ENCODE measurements around the gene NBL1.
A peak's percentile ranks its signal among the peaks of the same experiment; 100 is the strongest.

The NBL1 gene

GRCh38 chr1:19644681-19645410 lies 735 bp downstream of the NBL1 start:
- Mint-ChIP-seq H3K4me3 (peak overlapping the region; percentile 87 to 99), H3K36me3 (ENCODE audit: insufficient read depth) (peaks cover 18% of the 10 kb centered on the region), H3K27ac (peak overlapping the region; percentile 82 to 96), H3K9me3 (no peaks in the 10 kb centered on the region), H3K27me3 (peaks cover 23 to 58% of the 10 kb centered on the region in 2 donors), H3K4me1 (ENCODE audit: low read depth in 2 of 2) (peaks cover 11 to 14% of the 10 kb centered on the region in 2 donors)
- DNase-seq (peak; percentile 37 to 52 (median 38)), ATAC-seq (replicated peaks) (peak; percentile 36)

- DNase-seq, result no peak
- Mint-ChIP-seq H3K4me3 (peak overlapping the region; percentile 87 to 99), H3K4me1 (ENCODE audit: low read depth in 2 of 2) (peaks cover 11 to 14% of the 10 kb centered on the region in 2 donors), H3K36me3 (ENCODE audit: insufficient read depth) (peaks cover 23% of the 10 kb centered on the region), H3K9me3 (no peaks in the 10 kb centered on the region), H3K27ac (no peak overlapping the region), H3K27me3 (peaks cover 23 to 51% of the 10 kb centered on the region in 2 donors)
- ATAC-seq (replicated peaks), result no peak
These were observed 1.5 kb downstream of the NBL1 start for GRCh38 chr1:19645411-19646251.

GRCh38 chr1:19646377-19647319 lies 2.5 kb downstream of the NBL1 start:
- ATAC-seq (replicated peaks) (no peak), DNase-seq (no peak)
- Mint-ChIP-seq H3K27me3 (peaks cover 17 to 41% of the 10 kb centered on the region in 2 donors), H3K4me1 (ENCODE audit: low read depth in 2 of 2) (peaks cover 11 to 14% of the 10 kb centered on the region in 2 donors), H3K4me3 (peak overlapping the region; percentile 26 to 87), H3K9me3 (no peaks in the 10 kb centered on the region), H3K36me3 (ENCODE audit: insufficient read depth) (peaks cover 27% of the 10 kb centered on the region), H3K27ac (peak overlapping the region; percentile 49 to 73)

GRCh38 chr1:19647643-19648042 lies 3.5 kb downstream of the NBL1 start:
- Mint-ChIP-seq H3K9me3 (no peaks in the 10 kb centered on the region), H3K4me1 (ENCODE audit: low read depth in 2 of 2) (peaks cover 11 to 14% of the 10 kb centered on the region in 2 donors), H3K36me3 (ENCODE audit: insufficient read depth) (peaks cover 27% of the 10 kb centered on the region), H3K4me3 (peak overlapping the region in 1 of 2 donors; percentile 26), H3K27me3 (peaks cover 10 to 31% of the 10 kb centered on the region in 2 donors), H3K27ac (peak overlapping the region in 1 of 2 donors; percentile 49)
- ATAC-seq (replicated peaks), result no peak
- no peak for DNase-seq

GRCh38 chr1:19648239-19648638 lies 4.1 kb downstream of the NBL1 start:
- H3K27ac Mint-ChIP-seq, result peak overlapping the region in 1 of 2 donors; percentile 49
- no peaks in the 10 kb centered on the region for H3K9me3 Mint-ChIP-seq
- ATAC-seq (replicated peaks) (no peak), DNase-seq (no peak)
- H3K36me3 Mint-ChIP-seq (ENCODE audit: insufficient read depth), result peaks cover 29% of the 10 kb centered on the region
- H3K4me3 Mint-ChIP-seq, result no peak overlapping the region
- peaks cover 9 to 14% of the 10 kb centered on the region in 2 donors for H3K4me1 Mint-ChIP-seq (ENCODE audit: low read depth in 2 of 2)
- H3K27me3 Mint-ChIP-seq, result peaks cover 4 to 25% of the 10 kb centered on the region in 2 donors

GRCh38 chr1:19648689-19649088 lies 4.6 kb downstream of the NBL1 start:
- H3K9me3 Mint-ChIP-seq, result no peaks in the 10 kb centered on the region

GRCh38 chr1:19650416-19651140 lies 6.5 kb downstream of the NBL1 start:
- DNase-seq, result no peak
- Mint-ChIP-seq H3K4me3 (no peak overlapping the region), H3K36me3 (ENCODE audit: insufficient read depth) (peaks cover 32% of the 10 kb centered on the region), H3K27me3 (peaks cover 0 to 8% of the 10 kb centered on the region in 2 donors), H3K9me3 (no peaks in the 10 kb centered on the region), H3K27ac (no peak overlapping the region), H3K4me1 (ENCODE audit: low read depth in 2 of 2) (peaks cover 7 to 10% of the 10 kb centered on the region in 2 donors)
- ATAC-seq (replicated peaks), result no peak

More at GRCh38 chr1:19648689-19649088, 4.6 kb downstream of the NBL1 start:
- ATAC-seq (replicated peaks) (no peak), DNase-seq (no peak)
- Mint-ChIP-seq H3K27me3 (peaks cover 0 to 20% of the 10 kb centered on the region in 2 donors), H3K4me3 (no peak overlapping the region), H3K4me1 (ENCODE audit: low read depth in 2 of 2) (peaks cover 10 to 14% of the 10 kb centered on the region in 2 donors), H3K36me3 (ENCODE audit: insufficient read depth) (peaks cover 33% of the 10 kb centered on the region), H3K27ac (no peak overlapping the region)

- Mint-ChIP-seq H3K27ac (no peak overlapping the region), H3K4me1 (ENCODE audit: low read depth in 2 of 2) (peaks cover 7 to 10% of the 10 kb centered on the region in 2 donors), H3K27me3 (peaks cover 0 to 1% of the 10 kb centered on the region in 2 donors), H3K4me3 (no peak overlapping the region), H3K9me3 (no peaks in the 10 kb centered on the region), H3K36me3 (ENCODE audit: insufficient read depth) (peaks cover 32% of the 10 kb centered on the region)
- ATAC-seq (replicated peaks), result peak; percentile 57
- no peak for DNase-seq
These were observed 7.1 kb downstream of the NBL1 start for GRCh38 chr1:19651141-19651737.

- no peak overlapping the region for H3K27ac Mint-ChIP-seq
- H3K4me1 Mint-ChIP-seq (ENCODE audit: low read depth in 2 of 2), result peaks cover 0 to 4% of the 10 kb centered on the region in 2 donors
- no peak overlapping the region for H3K4me3 Mint-ChIP-seq
- no peaks in the 10 kb centered on the region for H3K27me3 Mint-ChIP-seq
- DNase-seq, result no peak
- H3K9me3 Mint-ChIP-seq, result no peaks in the 10 kb centered on the region
- H3K36me3 Mint-ChIP-seq (ENCODE audit: insufficient read depth), result peaks cover 35% of the 10 kb centered on the region
- no peak for ATAC-seq (replicated peaks)
These were observed 10.3 kb downstream of the NBL1 start for GRCh38 chr1:19654386-19654785.

- DNase-seq (no peak), ATAC-seq (replicated peaks) (no peak)
- H3K36me3 Mint-ChIP-seq (ENCODE audit: insufficient read depth), result peaks cover 40% of the 10 kb centered on the region
- no peak overlapping the region for H3K27ac Mint-ChIP-seq
- peaks cover 7 to 9% of the 10 kb centered on the region in 2 donors for H3K4me1 Mint-ChIP-seq (ENCODE audit: low read depth in 2 of 2)
- no peaks in the 10 kb centered on the region for H3K9me3 Mint-ChIP-seq
- H3K27me3 Mint-ChIP-seq, result no peaks in the 10 kb centered on the region
- H3K4me3 Mint-ChIP-seq, result no peak overlapping the region
These were observed 11.0 kb downstream of the NBL1 start for GRCh38 chr1:19654886-19655717.

GRCh38 chr1:19655718-19656080 lies 11.6 kb downstream of the NBL1 start:
- H3K4me3 Mint-ChIP-seq, result no peak overlapping the region
- peaks cover 7 to 9% of the 10 kb centered on the region in 2 donors for H3K4me1 Mint-ChIP-seq (ENCODE audit: low read depth in 2 of 2)
- H3K36me3 Mint-ChIP-seq (ENCODE audit: insufficient read depth), result peaks cover 35% of the 10 kb centered on the region
- no peaks in the 10 kb centered on the region for H3K27me3 Mint-ChIP-seq
- H3K9me3 Mint-ChIP-seq, result no peaks in the 10 kb centered on the region
- no peak overlapping the region for H3K27ac Mint-ChIP-seq
- no peak for ATAC-seq (replicated peaks)
- no peak for DNase-seq
